ENCODE data around the gene ITGA8. TPM values are rescaled to one million over a fixed set of nuclear protein-coding genes. Genes with fewer than 3 reads are reported as not detected.

The ITGA8 gene
- total RNA-seq, 1 experiment from 2014 or later = 0.02 TPM

GRCh38 chr10:15476337-15476736 is 243.4 kb downstream of the ITGA8 start:
- Histone ChIP-seq H3K27ac (ENCODE audit: low read depth, low read length) (no peak overlapping the region), H3K36me3 (ENCODE audit: control insufficient read depth in 1 of 2, insufficient read depth in 2 of 2, low read length in 2 of 2) (no peaks in the 10 kb centered on the region), H4K20me1 (ENCODE audit: insufficient read depth) (no peaks in the 10 kb centered on the region), H3K27me3 (ENCODE audit: insufficient read depth, low read length) (peaks cover 71% of the 10 kb centered on the region), H3K4me3 (replicated peaks in 1 of 2; ENCODE audit: low read depth in 1 of 2, low read length in 2 of 2) (no peak overlapping the region), H3K4me1 (ENCODE audit: control insufficient read depth in 1 of 2, insufficient read depth in 2 of 2, low read length in 2 of 2) (peaks cover 0 to 4% of the 10 kb centered on the region in 2 experiments; a peak in 1 of 4 replicates), H3K9ac (ENCODE audit: low read length) (no peak overlapping the region), H3K9me2 (ENCODE audit: insufficient read depth) (no peaks in the 10 kb centered on the region), H3K79me2 (ENCODE audit: insufficient read depth, low read length) (no peaks in the 10 kb centered on the region), H2AFZ (ENCODE audit: low read depth, low read length, poor library complexity, severe bottlenecking) (no peak overlapping the region), H3K9me3 (ENCODE audit: control insufficient read depth in 1 of 2, insufficient read depth in 1 of 2, low read depth in 1 of 2, low read length in 2 of 2) (no peaks in the 10 kb centered on the region), H3K4me2 (ENCODE audit: low read length) (no peak overlapping the region)
- ChIA-PET POLR2A (no interaction called here), CTCF (no interaction called here), RAD21 (ENCODE audit: low non-redundant PET in 1 of 2, low total read pairs in 2 of 2, uncharacterized antibody in 2 of 2, unreplicated experiment in 2 of 2) (no interaction called here)
- TF ChIP-seq POLR2AphosphoS5 (IDR thresholded peaks at IDR 0.05; ENCODE audit: low read depth, low read length) = no peak
- no peak for TF ChIP-seq POLR2A (IDR thresholded peaks at IDR 0.05; ENCODE audit: borderline replicate concordance, extremely low read depth, insufficient read depth, insufficient read length)
- TF ChIP-seq ZFX (IDR thresholded peaks at IDR 0.05) = no peak
- no peak for TF ChIP-seq CBX3 (IDR thresholded peaks at IDR 0.05; ENCODE audit: low read depth)
- no peak for TF ChIP-seq SRF (IDR thresholded peaks at IDR 0.05; ENCODE audit: low read depth)
- TF ChIP-seq ZNF274 (IDR thresholded peaks at IDR 0.05; ENCODE audit: low read depth, low read length) = no peak
- no peak for TF ChIP-seq CTCF (IDR thresholded peaks at IDR 0.05 in 2 of 3, conservative IDR thresholded peaks at IDR 0.05 in 1 of 3; ENCODE audit: borderline replicate concordance in 1 of 3, insufficient read depth in 1 of 3, low read depth in 2 of 3, low read length in 2 of 3)
- TF ChIP-seq EZH2 (IDR thresholded peaks at IDR 0.05) = no peak
- no peak for TF ChIP-seq RAD21 (IDR thresholded peaks at IDR 0.05; ENCODE audit: low read depth)
- no peak for TF ChIP-seq REST (IDR thresholded peaks at IDR 0.05; ENCODE audit: low read depth)
- no peak for TF ChIP-seq FOSL1 (IDR thresholded peaks at IDR 0.05; ENCODE audit: low read depth)
- no peak for TF ChIP-seq MAX (IDR thresholded peaks at IDR 0.05)
- no peak for TF ChIP-seq EGR1 (IDR thresholded peaks at IDR 0.05; ENCODE audit: low read depth)
- TF ChIP-seq ELF1 (IDR thresholded peaks at IDR 0.05; ENCODE audit: borderline replicate concordance, low read depth) = no peak
- no peak for TF ChIP-seq JUND (IDR thresholded peaks at IDR 0.05)
- TF ChIP-seq YY1 (IDR thresholded peaks at IDR 0.05; ENCODE audit: extremely low read depth, insufficient replicate concordance, low read depth, low read length) = no peak
- no peak for TF ChIP-seq SP1 (IDR thresholded peaks at IDR 0.05; ENCODE audit: low read depth)
- no peak for TF ChIP-seq CEBPB (IDR thresholded peaks at IDR 0.05; ENCODE audit: low read depth)
- TF ChIP-seq TCF7L2 (IDR thresholded peaks at IDR 0.05; ENCODE audit: borderline replicate concordance, extremely low read depth, insufficient read depth, insufficient read length) = no peak
- TF ChIP-seq ZBTB33 (IDR thresholded peaks at IDR 0.05; ENCODE audit: extremely low read depth, insufficient replicate concordance, low read length) = no peak
- BruUV-seq (replicated peaks) = no TSS peak
- ATAC-seq = no peak
- intact Hi-C loops (cut with micrococcal nuclease) = no loop called here
- no peak for DNase-seq (ENCODE audit: low read depth, low spot score)
